HL-60/S4 (cell line): ENCODE results near the gene SETBP1.

Source experiments
- in situ Hi-C: fragments of 300-500 bp; cut with MboI; formaldehyde crosslinking; loops from 2 replicates; pipeline ENCODE4 v1.14.3; 2022; ENCODE audit warnings: low sequenced_read_pairs

The SETBP1 gene

GRCh38 chr18:44917216-44918141 lies 236.8 kb downstream of the SETBP1 start:
- in situ Hi-C loops: no loop called here

GRCh38 chr18:44918142-44918476 lies 237.4 kb downstream of the SETBP1 start:
- in situ Hi-C loops: no loop called here

GRCh38 chr18:44920441-44920840 lies 239.8 kb downstream of the SETBP1 start:
- in situ Hi-C loops: no loop called here

GRCh38 chr18:44921974-44922373 lies 241.3 kb downstream of the SETBP1 start:
- in situ Hi-C loops: no loop called here

GRCh38 chr18:44922968-44923367 lies 242.3 kb downstream of the SETBP1 start:
- in situ Hi-C loops: no loop called here

- in situ Hi-C loops: no loop called here
Measured at GRCh38 chr18:44924785-44925499, 244.3 kb downstream of the SETBP1 start.

- in situ Hi-C loops: no loop called here
Measured at GRCh38 chr18:44927127-44927849, 246.6 kb downstream of the SETBP1 start.

GRCh38 chr18:44934901-44935300 lies 254.2 kb downstream of the SETBP1 start:
- in situ Hi-C loops: no loop called here

GRCh38 chr18:44935455-44935854 lies 254.8 kb downstream of the SETBP1 start:
- in situ Hi-C loops: no loop called here

GRCh38 chr18:44936485-44936884 lies 255.8 kb downstream of the SETBP1 start:
- in situ Hi-C loops: no loop called here

- in situ Hi-C loops: no loop called here
Measured at GRCh38 chr18:44937960-44938719, 257.5 kb downstream of the SETBP1 start.

GRCh38 chr18:44938720-44939665 lies 258.3 kb downstream of the SETBP1 start:
- in situ Hi-C loops: no loop called here

- in situ Hi-C loops: no loop called here
Measured at GRCh38 chr18:44941516-44941915, 260.8 kb downstream of the SETBP1 start.

- in situ Hi-C loops: no loop called here
Measured at GRCh38 chr18:44942073-44942472, 261.4 kb downstream of the SETBP1 start.

- in situ Hi-C loops: no loop called here
Measured at GRCh38 chr18:44943311-44943881, 262.7 kb downstream of the SETBP1 start.

GRCh38 chr18:44944461-44944860 lies 263.8 kb downstream of the SETBP1 start:
- in situ Hi-C loops: no loop called here

GRCh38 chr18:44945888-44946401 lies 265.3 kb downstream of the SETBP1 start:
- in situ Hi-C loops: no loop called here

- in situ Hi-C loops: no loop called here
Measured at GRCh38 chr18:44946529-44947113, 265.9 kb downstream of the SETBP1 start.

- in situ Hi-C loops: no loop called here
Measured at GRCh38 chr18:44949967-44950366, 269.3 kb downstream of the SETBP1 start.
